ENCODE measurements around the gene THAP3. TPM values are rescaled to one million over a fixed set of nuclear protein-coding genes. Genes with fewer than 3 reads are reported as not detected.
"Not testable (repeated sequence)": the region's sequence is repeated elsewhere in the genome, so short reads cannot be mapped to it uniquely, and the experiment has no call there.

THAP3 gene
- polyA plus RNA-seq, 4 donors: 15.1 to 25.8 (median 16.3) TPM

DNA sequence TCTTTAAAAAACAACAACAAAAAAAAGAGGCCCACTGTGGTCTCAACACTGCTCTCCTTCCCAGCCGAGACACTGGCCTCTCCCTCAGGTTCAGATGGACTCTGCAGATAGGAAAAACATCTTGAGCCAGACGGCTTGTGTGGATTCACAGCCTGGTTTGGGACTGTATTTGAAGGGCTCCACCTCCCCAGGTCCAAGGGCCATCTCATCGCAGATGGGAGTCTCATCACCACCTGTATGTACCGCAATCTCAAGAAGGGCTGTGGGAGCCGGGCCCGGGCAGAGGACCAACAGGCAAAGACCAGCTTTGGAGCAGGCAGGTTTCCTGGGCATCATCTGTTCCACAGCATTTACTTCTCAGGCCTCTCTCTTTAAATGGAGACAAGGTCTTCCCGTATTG lies 34.6 kb upstream of the THAP3 start:
- DNase-seq (ENCODE audit: low read depth in 4 of 4, low spot score in 3 of 4): no peak

DNA sequence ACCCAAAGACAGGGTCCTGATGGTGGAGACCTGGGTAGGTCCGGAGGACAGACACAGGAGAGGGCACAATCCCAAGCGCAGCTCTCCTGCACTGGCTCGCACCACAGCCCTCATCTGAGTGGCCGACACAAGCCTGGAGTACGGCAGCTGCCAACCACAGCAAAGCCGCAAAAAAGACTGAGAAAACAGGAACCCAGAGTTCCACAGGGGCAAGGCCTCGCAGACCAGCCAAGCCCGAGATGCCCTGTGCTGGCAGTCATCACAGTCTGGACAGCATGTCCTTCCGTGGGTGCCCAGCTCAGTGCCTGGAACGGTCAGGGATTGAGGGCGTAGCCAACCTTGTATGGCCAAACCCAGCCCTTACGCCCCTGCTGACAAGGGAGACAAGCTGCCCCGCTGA lies 33.4 kb upstream of the THAP3 start:
- DNase-seq (ENCODE audit: low read depth in 4 of 4, low spot score in 3 of 4): no peak

DNA sequence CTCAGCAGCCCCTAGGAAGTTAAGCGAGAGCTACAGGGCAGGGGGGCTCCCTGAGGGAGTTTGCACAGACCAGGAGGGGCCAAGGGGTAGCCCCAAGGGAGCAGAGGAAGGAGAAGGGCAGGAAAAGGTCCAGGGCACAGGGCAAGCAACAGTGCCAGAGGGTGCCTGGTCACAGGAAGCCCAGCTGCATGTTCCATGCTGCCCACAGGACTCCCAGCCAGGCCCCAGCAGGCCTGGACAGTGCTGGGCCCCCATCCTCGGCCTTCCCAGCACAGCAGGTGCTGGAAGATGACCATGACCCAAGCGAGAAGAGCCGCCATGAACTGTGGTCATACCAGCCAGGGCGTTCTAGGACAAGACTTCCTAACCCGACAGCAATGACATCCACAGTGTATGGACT lies 33.0 kb upstream of the THAP3 start:
- DNase-seq (ENCODE audit: low read depth in 4 of 4, low spot score in 3 of 4): no peak

DNA sequence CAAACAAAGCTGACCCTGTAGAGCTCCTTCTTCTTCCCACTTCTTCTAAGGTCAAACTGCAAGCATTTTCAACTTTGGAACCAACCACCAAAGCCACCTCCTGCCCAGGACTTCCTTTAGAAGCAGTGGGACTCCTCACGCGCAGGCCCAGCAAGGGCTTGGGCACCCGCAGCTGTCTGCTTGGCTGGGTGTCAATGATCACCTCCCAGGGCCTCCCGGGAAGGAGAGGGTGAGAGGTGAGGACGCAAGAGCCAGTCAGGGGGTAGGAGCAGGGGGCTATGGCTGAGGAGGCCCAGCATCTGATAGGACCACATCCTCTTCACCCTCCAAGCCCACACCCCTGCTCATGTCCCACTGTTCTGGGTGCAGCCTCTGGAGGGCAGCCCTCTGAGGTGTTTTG lies 32.2 kb upstream of the THAP3 start:
- no peak for DNase-seq (ENCODE audit: low read depth in 4 of 4, low spot score in 3 of 4)

DNA sequence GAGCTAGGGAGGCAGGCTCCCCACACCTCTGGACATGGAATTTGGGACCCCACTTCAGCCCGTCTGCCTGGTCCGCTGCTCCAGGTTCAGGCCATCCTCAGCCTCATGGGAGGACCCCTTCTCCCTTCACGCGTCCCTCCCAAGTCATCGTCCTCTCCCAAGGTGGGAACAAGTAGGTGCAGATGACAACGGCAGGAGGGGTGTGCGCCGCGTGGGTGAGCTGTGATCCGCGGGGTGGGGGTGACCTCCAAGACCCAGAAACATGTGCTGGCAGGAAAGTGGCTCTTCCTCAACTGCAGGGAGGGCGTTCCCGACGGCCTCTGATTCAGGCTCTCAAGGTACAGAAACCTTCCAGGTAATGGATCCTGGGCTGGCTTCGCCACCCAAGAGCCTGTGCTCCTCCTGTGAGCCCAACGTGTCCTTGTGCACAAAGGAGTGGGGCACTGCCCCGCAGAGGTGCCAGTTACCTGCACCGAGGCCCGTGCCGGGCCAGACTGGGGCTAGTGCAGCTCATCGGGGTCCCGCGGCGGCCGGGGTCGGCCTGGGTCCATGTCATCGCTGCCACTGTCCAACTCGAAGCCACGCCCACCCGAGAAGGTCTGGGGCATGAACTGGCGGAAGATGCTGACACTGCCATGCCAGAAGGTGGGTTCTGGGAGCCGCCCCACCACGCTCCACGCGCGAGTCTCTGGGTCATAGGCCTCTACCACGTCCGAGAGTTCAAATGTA lies 31.6 kb upstream of the THAP3 start:
- no peak for DNase-seq (ENCODE audit: low read depth in 4 of 4, low spot score in 3 of 4)

DNA sequence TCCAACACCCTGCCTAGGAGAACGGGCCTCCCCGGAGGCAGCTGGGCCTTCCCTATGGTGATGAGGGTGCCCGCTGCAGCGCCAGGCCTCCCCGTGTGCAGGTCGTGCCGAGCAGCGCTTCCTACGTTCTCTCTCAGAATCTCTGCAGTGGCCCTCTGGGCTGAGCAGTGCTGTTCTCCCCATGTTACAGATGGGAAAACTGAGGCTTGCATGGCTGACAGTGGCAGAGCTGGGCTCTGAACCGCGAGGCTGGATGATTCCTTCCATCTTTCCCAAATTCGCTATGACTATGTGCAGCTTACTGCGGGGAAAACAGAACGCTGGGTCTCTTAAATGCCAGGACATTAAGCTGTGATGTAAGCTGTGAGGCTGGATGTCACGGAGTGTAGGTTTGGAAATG lies 30.9 kb upstream of the THAP3 start:
- no peak for DNase-seq (ENCODE audit: low read depth in 4 of 4, low spot score in 3 of 4)

DNA sequence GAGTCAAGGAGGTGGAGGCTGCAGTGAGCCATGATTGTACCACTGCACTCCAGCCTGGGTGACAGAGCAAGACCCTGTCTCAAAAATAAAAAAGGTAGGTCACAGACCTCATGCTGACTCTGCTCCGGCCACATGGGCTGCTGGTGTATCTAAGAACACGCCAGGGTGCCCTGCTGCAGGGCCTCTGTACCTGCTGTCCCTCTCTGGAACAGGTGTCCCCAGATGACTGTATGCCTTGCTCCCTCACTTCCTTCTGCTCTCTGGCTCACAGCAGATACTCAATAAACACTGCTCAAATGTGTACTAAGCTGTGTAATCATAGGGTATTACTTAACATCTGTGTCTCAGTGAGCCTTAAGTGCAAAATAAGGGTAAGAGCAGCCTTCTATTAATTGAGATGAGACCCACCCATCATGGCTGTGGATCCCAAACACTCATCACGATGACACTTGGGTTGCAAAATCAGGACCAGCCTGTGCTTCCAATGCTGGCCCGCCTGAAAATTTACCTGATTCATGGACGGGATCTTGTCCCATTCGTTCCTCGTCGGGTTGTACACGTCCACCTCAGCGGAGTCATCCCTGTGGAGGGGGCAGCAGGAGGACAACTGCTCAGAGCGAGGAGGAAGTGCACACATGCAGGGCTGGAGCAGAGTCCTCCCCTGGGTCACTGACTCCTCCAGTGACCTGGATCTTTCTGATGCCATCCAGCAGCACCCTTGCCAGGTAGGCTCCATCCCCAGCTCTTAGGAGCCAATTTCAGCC lies 29.5 kb upstream of the THAP3 start:
- no peak for DNase-seq (ENCODE audit: low read depth in 4 of 4, low spot score in 3 of 4)

DNA sequence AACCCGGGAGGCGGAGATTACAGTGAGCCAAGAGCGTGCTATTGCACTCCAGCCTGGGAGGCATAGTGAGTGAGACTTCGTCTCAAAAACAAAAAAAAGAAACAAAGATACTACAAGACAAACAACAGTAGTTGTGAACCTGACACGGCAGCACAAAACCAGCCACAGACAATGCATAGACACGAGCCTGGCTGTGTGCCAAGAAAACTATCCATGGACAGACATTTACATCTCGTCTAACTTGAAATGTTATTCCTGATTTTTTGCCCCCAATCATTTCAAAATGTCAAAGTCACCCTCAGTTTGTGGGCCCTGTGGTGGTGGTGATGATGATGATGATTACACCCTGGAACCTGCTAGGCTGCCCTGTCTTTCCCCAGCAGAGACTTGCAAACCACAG lies 28.3 kb upstream of the THAP3 start:
- DNase-seq (ENCODE audit: low read depth in 4 of 4, low spot score in 3 of 4): no peak

DNA sequence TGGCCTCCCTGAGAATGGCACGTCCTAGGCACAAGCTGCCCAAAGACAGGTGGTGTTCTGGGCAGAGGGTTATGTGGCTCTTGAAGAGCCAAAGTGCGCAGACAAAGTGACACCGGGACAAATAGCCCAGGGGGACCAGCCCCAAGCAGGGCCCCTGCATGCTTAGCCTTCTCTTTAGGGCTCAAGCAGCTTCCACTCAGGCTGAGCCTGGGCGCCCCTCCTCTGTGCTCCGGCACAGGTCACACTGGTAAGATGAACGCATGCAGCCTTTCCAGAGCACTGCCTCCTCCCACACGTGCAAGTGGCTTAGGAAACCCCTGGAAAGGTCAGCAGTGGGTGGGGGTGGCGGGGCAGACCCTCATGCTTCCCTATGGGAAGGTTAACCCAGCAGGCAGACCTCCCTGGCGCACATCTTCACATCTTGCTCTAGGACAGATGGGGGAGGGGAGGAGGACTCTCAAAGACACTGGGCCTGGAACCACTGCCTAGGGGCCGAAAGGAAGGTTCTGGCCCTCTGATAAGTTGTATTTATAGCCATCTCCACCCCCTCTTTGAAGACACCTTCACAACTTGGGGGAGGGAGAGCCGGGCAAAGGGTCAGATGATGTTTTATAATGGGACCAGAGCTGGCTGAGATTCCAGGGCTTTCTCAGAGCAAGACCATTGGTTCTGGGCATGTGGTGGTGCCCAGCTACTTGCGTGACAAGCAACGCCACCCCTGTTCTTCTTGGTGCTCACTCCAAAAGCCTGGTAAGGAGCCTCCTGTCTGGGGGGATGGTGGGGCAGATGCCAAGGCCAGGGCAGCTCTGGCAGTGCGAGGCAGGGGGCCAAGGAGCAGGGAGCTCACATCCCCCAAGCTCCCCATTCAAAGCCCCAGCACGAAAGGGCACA lies 27.5 kb upstream of the THAP3 start:
- DNase-seq (ENCODE audit: low read depth in 4 of 4, low spot score in 3 of 4): no peak

DNA sequence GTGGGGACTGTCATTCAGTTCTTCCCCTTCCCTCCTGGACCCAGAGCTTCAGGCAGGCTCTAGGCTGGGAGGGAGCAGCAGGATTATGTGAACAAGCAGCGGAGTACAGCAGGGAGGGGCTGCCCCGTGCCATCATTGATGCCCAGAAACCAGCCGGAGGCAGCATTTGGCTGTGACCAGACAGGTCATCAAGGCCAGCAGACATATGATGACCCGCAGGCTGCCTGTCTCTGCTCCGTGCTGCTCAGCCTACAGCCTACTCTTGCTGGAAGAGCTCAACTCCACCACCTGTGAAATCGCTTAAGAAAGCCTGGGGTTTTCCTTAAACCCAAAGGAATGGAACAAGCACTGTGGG lies 26.9 kb upstream of the THAP3 start:
- no peak for DNase-seq (ENCODE audit: low read depth in 4 of 4, low spot score in 3 of 4)

DNA sequence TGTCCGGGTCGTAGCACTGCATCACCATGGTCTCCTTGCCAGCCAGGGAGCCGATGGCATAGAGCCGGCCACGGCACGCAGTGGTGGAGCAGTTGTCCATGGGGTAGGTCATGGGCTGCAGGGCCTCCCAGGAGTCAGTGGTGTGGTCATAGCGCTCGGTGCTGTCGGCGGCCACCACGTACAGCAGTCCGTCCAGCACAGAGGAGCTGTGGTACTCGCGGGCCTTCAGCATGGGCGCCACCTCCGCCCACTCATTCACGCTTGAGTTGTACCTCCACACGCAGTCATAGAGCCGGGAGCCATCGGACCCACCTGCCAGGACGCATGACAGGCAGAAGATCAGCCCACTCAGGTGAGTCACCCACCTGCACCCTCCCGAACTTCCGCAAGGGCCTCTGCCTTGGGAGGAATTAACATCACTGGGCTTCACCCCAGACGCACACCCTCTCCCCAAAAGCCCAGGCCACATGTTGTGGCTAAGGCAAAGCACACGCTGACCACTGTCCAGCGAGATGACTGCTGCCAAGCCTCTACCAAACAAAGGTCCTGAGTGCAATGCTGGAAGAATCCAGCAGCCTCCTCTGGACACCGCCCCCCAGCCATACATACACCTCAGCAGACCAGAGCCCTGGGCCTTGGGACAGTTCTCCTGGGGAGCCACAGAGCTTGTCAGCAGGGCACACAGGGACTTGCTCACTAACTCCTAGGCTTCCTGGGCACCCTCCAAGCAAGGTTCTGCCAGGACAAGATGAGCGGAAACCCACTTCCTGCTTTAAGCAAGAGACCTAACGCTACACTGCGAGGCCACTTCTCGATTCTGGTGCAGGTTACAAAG lies 25.3 kb upstream of the THAP3 start:
- no peak for DNase-seq (ENCODE audit: low read depth in 4 of 4, low spot score in 3 of 4)

DNA sequence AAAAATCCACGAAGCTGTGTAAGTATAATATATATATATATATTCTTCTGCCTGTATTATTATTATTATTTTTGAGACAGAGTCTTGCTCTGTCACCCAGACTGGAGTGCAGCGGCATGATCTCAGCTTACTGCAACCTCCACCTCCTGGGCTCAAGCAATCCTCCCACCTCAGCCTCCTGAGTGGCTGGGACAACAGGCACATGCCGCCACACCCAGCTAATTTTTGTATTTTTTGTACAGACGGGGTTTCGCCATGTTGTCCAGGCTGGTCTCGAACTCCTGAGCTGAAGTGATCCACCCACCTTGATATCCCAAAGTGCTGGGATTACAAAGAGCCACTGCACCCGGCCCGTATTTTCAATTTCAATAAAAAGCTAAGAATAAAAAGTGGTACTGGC lies 24.7 kb upstream of the THAP3 start:
- not testable (repeated sequence) for DNase-seq (ENCODE audit: low read depth in 4 of 4, low spot score in 3 of 4)

DNA sequence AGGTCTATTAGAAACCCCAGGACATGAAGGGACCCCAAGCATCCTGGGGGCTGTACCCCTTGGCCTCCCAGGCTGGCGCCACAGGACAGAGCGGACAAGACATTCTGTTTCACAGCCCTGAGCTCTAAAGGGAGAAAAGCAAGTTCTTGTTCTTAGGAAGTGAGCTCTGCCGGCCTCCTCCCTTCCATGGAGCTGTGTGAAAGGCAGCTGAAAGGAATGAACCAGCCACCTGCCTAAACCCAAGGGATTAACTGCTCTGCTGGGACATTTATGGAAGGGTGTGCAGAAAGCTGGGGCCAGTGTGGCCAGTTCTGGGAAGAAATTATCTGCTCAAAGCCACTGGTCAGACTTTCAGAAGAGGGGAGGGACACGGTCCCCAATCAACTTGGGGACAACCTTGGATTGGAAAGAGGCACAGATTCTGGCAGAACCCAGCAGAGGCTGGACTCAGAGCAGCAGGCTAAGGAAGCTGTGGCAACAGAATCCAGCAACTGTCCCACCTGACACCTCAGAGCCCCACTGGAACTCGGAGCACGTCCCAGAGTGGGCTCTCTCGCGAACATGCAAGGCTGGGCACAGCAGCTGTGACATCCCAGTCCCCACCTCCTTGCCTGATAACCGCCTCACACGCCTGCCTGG lies 24.1 kb upstream of the THAP3 start:
- DNase-seq (ENCODE audit: low read depth in 4 of 4, low spot score in 3 of 4): no peak

DNA sequence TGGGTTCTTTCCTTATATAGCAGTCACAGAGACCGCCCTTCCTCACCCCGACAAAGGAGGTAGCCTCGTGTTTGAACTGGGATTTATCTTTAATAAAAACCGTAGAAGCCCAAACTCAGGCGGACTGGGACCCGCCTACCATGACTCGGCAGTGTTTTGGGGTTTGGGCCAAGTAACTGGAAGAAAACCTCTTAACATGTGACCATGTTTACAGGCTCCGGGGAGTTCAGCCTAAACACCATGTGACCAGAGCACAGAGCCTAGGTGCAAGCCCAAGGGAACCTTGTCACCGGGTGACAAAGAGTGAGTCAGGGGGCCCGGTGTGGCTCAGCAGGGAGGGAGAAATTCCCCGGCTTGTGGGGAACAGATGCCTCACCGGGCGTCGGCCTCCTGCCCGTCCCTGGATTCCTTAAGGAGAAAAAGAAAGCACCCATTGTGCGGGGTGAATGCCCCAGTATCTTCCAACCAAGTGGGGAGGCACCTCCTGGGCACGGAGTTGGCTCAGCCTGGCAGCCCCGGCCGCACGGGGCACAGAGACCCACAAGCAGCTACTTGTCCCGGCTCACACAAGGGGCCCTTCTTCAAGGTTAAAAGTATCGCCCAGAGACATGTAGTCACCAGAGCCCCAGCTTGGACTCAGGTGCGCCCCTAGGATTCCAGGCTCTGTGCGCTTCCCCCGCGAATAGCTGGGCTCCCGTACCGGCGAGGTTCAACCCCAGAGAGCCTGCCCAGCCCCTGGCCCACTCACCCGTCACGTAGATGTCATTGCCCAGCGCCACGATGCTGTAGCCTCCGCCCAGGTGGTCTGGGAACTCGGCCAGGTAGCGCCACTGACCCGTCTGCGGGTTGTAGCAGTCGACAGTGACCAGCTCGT lies 23.4 kb upstream of the THAP3 start:
- no peak for DNase-seq (ENCODE audit: low read depth in 4 of 4, low spot score in 3 of 4)

DNA sequence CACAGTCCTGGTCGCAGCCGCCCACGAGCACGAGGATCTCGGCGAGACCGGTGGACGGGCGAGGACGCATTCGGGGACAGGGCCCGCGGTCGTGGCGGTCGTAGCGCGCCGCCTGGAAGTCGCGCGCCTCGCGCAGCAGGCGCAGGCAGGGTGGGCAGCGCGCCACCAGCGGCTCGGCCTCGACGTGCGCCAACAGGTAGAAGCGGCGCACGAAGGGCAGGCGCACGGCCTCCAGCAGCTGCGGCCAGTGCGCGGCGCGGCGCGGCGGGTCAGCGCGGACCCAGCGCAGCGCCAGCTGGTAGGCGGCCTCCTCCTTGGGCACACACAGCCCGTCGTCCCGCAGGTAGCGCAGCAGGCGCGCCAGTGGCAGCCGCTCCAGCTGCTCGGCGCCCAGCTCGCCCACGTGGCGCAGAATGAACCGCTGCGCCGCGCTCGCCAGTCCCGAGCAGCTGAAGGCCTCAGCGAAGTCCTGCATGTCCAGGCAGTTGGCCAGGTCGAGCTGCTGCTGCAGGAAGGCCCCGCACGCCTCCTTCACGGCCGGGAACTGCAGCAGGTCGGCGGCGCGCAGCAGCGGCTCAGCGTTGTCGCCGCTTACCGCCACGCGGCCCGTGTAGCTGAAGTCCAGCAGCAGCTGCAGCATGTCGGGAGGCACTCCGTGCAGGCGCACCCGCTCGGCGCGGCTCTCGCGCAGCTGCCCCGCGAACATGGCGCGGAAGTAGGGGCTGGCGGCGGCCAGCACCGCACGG lies 22.6 kb upstream of the THAP3 start:
- DNase-seq (ENCODE audit: low read depth in 4 of 4, low spot score in 3 of 4): no peak

DNA sequence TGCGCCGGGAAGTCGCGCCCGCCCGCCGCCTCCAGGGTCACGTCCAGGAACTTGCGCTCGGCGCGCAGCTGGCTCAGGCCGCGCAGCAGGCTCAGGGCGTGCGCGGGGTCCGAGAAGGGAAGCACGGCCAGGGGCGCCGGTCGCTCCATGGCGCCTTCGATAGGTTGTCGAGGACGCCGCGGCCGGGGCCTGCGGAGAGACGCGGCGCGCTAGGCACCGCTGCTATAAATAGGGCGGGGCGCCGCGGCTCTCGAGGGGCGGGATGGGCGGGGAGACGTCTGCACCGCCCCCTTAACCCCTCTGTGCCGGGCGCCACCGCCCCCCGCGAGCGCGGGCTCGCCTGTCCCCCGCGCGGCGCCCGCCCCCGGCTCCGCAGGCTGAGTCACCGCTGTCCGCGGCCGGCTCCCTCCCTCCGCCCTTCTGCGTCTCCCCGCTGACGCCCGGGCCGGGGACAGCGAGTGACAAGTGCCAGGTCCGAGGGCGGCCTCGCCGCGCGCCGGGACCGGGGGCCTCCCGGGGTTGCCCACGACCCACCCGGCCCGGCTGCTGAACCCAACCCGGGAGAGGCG lies 21.9 kb upstream of the THAP3 start, which contains the start of gene KLHL21:
Gene KLHL21, minus strand, starts transcription at position 201 of the 569 bp plus-strand sequence. Its CDS starts 52 bp downstream, at position 149.
- DNase-seq (ENCODE audit: low read depth in 4 of 4, low spot score in 3 of 4): peak in 1 of 4 donors; percentile 70

DNA sequence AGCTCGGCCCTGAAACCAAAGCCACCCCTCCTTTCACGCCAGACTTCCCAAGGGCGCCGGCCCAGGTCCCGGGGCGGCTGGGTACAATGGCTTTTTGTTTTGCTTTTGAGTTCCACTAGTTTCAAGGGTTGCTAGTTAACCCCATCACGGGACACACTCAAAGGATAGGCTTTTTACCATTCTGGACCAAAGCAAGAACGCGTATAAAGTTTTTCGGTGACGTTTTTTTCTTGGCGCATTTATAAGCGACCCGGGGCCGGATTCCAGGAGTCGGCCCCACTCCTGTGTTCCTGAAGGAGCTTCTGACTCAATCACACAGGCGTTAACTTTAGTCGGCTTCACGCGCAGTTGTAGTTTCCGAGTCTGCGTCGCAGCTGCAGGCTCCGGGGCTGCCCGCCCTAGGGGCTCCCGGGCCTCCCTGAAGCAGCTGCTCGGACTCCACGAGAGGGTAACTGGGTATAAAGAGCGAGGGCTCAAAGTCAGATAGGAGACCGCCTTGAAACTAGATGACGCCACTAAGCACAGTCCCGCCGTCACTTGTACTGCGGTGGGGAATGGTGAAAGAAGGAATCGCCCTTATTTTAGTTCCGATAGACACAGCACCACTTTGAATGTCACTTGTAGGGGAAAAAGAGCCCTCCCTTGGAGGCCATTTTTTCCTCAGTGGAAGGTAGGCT lies 21.3 kb upstream of the THAP3 start:
- peak in 2 of 4 donors; percentile 42 to 53 for DNase-seq (ENCODE audit: low read depth in 4 of 4, low spot score in 3 of 4)
